HuH-7.5 (cell line): Measurements from ENCODE around the gene CT47C1.
"Not testable (repeated sequence)": the region's sequence is repeated elsewhere in the genome, so short reads cannot be mapped to it uniquely, and the experiment has no call there.

Experiments
- DNase-seq: peaks from one replicate; pipeline ENCODE4 v3.0.0; 2011; ENCODE audit warnings: low spot score

The CT47C1 gene

GRCh38 chrX:119072744-119073143 lies at the start of gene CT47C1:
Gene CT47C1, plus strand, starts transcription at chrX:119072993. Its CDS starts 233 bp downstream, at chrX:119073226.
- DNase-seq: no peak

GRCh38 chrX:119025900-119026299 lies 46.9 kb upstream of the CT47C1 start:
- no peak for DNase-seq

GRCh38 chrX:119026344-119026743 lies 46.4 kb upstream of the CT47C1 start:
- DNase-seq: not testable (repeated sequence)

GRCh38 chrX:119027960-119028732 lies 44.6 kb upstream of the CT47C1 start:
- not testable (repeated sequence) for DNase-seq

- DNase-seq: no peak
Observed at GRCh38 chrX:119028733-119029330, 44.0 kb upstream of the CT47C1 start.

- DNase-seq: not testable (repeated sequence)
Observed at GRCh38 chrX:119029656-119030055, 43.1 kb upstream of the CT47C1 start.

GRCh38 chrX:119030990-119031389 lies 41.8 kb upstream of the CT47C1 start:
- DNase-seq: no peak

- DNase-seq: no peak
Observed at GRCh38 chrX:119036107-119037029, 36.4 kb upstream of the CT47C1 start.

- DNase-seq: no peak
Observed at GRCh38 chrX:119040432-119040831, 32.4 kb upstream of the CT47C1 start.

GRCh38 chrX:119041175-119041574 lies 31.6 kb upstream of the CT47C1 start:
- DNase-seq: peak; percentile 31

- no peak for DNase-seq
Observed at GRCh38 chrX:119042040-119042439, 30.8 kb upstream of the CT47C1 start.

- DNase-seq: no peak
Observed at GRCh38 chrX:119042996-119043395, 29.8 kb upstream of the CT47C1 start.

GRCh38 chrX:119045884-119046283 lies 26.9 kb upstream of the CT47C1 start:
- DNase-seq: no peak

GRCh38 chrX:119055687-119056086 lies 17.1 kb upstream of the CT47C1 start:
- no peak for DNase-seq

- DNase-seq: no peak
Observed at GRCh38 chrX:119062750-119063374, 9.9 kb upstream of the CT47C1 start.

GRCh38 chrX:119063428-119063827 lies 9.4 kb upstream of the CT47C1 start:
- no peak for DNase-seq

- DNase-seq: peak; percentile 9
Observed at GRCh38 chrX:119067023-119067739, 5.6 kb upstream of the CT47C1 start.

GRCh38 chrX:119069128-119069527 lies 3.7 kb upstream of the CT47C1 start:
- no peak for DNase-seq

GRCh38 chrX:119069762-119070161 lies 3.0 kb upstream of the CT47C1 start:
- DNase-seq: no peak

- no peak for DNase-seq
Observed at GRCh38 chrX:119071381-119071780, 1.4 kb upstream of the CT47C1 start.

- DNase-seq: no peak
Observed at GRCh38 chrX:119073200-119073905, 560 bp downstream of the CT47C1 start.
